Ovary (tissue), 3 donors: Measurements from ENCODE around the gene CACNG1.

Source experiments
- EP300 ChIP-seq: sonication (generic); formaldehyde crosslinking; IDR thresholded peaks from one replicate; pipeline ENCODE4 v1.6.1; 2017; ENCODE audit warnings: antibody characterized with exemption
- TF ChIP-seq, protein P1 (sequence below), 3 donors: fragments of 450-650 bp in 2 of 3; fragments of 200-600 bp in 1 of 3; IDR thresholded peaks; one replicate each; pipeline versions ENCODE4 v1.5.1 to v1.8.0; 2016 to 2022; ENCODE audit warnings: antibody characterized with exemption in 3 of 3, mild to moderate bottlenecking in 1 of 3
- donor health status: DM: no; HTN: no; CAD: no.

GRCh38 chr17:67055811-67056745, 11.7 kb downstream of the CACNG1 start:
- TF ChIP-seq, protein P1, sequence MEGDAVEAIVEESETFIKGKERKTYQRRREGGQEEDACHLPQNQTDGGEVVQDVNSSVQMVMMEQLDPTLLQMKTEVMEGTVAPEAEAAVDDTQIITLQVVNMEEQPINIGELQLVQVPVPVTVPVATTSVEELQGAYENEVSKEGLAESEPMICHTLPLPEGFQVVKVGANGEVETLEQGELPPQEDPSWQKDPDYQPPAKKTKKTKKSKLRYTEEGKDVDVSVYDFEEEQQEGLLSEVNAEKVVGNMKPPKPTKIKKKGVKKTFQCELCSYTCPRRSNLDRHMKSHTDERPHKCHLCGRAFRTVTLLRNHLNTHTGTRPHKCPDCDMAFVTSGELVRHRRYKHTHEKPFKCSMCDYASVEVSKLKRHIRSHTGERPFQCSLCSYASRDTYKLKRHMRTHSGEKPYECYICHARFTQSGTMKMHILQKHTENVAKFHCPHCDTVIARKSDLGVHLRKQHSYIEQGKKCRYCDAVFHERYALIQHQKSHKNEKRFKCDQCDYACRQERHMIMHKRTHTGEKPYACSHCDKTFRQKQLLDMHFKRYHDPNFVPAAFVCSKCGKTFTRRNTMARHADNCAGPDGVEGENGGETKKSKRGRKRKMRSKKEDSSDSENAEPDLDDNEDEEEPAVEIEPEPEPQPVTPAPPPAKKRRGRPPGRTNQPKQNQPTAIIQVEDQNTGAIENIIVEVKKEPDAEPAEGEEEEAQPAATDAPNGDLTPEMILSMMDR (IDR thresholded peaks at IDR 0.05): no peak
- TF ChIP-seq EP300: no peak
